PFSK-1 (cell line): Measurements from ENCODE around the gene SLC15A5.

ENCODE experiments used
- FOXP2 ChIP-seq: optimal IDR thresholded peaks from 2 replicates; pipeline ENCODE3; 2011; ENCODE audit warnings: borderline replicate concordance, control low read depth, inconsistent platforms; ENCODE audit not compliant: insufficient read depth; ENCODE audit errors: extremely low read length, extremely low read depth
- POLR2AphosphoS5 ChIP-seq: IDR thresholded peaks from 2 replicates; pipeline ENCODE4 v1.6.1; 2012; ENCODE audit warnings: low read depth, mild to moderate bottlenecking, control low read depth, low read length, moderate library complexity
- SIN3A ChIP-seq: IDR thresholded peaks from 2 replicates; pipeline ENCODE4 v1.6.1; 2012; ENCODE audit warnings: mild to moderate bottlenecking, low read length, moderate library complexity, borderline replicate concordance; ENCODE audit not compliant: insufficient read depth
- TAF1 ChIP-seq: IDR thresholded peaks from 2 replicates; pipeline ENCODE4 v1.6.1; 2012; ENCODE audit warnings: low read length, control low read depth, borderline replicate concordance; ENCODE audit not compliant: insufficient read depth
- TF ChIP-seq, protein P1 (sequence below), 2 experiments: IDR thresholded peaks; 2 replicates each; pipeline versions ENCODE4 v1.6.1 to v1.8.0; 2011 to 2012; ENCODE audit warnings: low read depth in 2 of 2, low read length in 2 of 2, control low read depth in 1 of 2, inconsistent platforms in 1 of 2, mild to moderate bottlenecking in 1 of 2, moderate library complexity in 1 of 2; ENCODE audit not compliant: insufficient read depth in 1 of 2

The SLC15A5 gene

GRCh38 chr12:16166563-16167470 lies 110.7 kb downstream of the SLC15A5 start:
- TF ChIP-seq, protein P1, sequence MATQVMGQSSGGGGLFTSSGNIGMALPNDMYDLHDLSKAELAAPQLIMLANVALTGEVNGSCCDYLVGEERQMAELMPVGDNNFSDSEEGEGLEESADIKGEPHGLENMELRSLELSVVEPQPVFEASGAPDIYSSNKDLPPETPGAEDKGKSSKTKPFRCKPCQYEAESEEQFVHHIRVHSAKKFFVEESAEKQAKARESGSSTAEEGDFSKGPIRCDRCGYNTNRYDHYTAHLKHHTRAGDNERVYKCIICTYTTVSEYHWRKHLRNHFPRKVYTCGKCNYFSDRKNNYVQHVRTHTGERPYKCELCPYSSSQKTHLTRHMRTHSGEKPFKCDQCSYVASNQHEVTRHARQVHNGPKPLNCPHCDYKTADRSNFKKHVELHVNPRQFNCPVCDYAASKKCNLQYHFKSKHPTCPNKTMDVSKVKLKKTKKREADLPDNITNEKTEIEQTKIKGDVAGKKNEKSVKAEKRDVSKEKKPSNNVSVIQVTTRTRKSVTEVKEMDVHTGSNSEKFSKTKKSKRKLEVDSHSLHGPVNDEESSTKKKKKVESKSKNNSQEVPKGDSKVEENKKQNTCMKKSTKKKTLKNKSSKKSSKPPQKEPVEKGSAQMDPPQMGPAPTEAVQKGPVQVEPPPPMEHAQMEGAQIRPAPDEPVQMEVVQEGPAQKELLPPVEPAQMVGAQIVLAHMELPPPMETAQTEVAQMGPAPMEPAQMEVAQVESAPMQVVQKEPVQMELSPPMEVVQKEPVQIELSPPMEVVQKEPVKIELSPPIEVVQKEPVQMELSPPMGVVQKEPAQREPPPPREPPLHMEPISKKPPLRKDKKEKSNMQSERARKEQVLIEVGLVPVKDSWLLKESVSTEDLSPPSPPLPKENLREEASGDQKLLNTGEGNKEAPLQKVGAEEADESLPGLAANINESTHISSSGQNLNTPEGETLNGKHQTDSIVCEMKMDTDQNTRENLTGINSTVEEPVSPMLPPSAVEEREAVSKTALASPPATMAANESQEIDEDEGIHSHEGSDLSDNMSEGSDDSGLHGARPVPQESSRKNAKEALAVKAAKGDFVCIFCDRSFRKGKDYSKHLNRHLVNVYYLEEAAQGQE (IDR thresholded peaks at IDR 0.05; ENCODE audit: insufficient read depth in 1 of 2, low read depth in 2 of 2, low read length in 2 of 2): no peak
- TF ChIP-seq POLR2AphosphoS5: no peak
- TF ChIP-seq SIN3A: no peak
- no peak for TF ChIP-seq TAF1
- TF ChIP-seq FOXP2: no peak

DNA sequence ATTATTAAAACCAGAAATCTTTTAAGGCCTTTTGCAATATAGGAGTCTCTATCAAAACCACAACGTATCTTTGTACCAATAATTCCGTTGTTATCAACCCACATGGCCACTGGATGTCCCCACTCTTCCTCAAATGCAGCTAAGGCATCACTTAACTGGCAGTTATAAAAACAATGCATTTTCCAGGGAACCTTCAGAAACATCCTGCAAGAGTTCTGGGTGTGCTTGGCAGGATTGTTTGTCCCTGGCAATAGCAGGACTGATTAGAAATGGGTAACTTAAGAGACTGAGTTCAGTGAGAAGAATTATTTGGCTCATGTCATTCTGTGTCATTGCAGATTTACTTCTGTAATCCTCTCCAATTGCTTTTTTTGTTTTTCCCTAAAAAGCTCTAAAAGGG lies 112.0 kb downstream of the SLC15A5 start:
- TF ChIP-seq SIN3A (no peak), POLR2AphosphoS5 (no peak), FOXP2 (no peak), TAF1 (no peak)
- TF ChIP-seq, protein P1 (IDR thresholded peaks at IDR 0.05; ENCODE audit: insufficient read depth in 1 of 2, low read depth in 2 of 2, low read length in 2 of 2): no peak

- TF ChIP-seq SIN3A: no peak
- TF ChIP-seq TAF1: no peak
- TF ChIP-seq, protein P1 (IDR thresholded peaks at IDR 0.05; ENCODE audit: insufficient read depth in 1 of 2, low read depth in 2 of 2, low read length in 2 of 2): no peak
- no peak for TF ChIP-seq FOXP2
- no peak for TF ChIP-seq POLR2AphosphoS5
Observed at GRCh38 chr12:16163901-16164300, 113.6 kb downstream of the SLC15A5 start.

DNA sequence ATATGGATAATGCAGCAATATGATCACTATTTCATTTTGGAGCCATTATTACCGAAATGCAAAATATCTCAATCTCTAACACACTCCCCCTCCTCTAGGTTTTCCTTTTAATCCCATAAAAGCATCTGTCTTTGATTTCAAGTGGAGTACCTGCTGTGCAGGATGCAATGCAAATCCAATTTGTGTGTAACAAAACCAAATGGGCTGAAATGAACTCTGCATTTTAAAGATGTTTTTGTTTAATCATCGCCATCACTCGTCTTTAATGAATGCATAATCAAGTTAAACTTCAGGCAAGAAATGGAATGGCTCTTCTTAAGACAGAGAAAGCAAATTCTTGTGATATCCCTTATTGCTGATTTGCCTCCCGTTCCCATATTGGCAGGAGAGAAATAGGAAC lies 114.3 kb downstream of the SLC15A5 start:
- TF ChIP-seq SIN3A: no peak
- no peak for TF ChIP-seq FOXP2
- TF ChIP-seq TAF1: no peak
- TF ChIP-seq POLR2AphosphoS5: no peak
- TF ChIP-seq, protein P1 (IDR thresholded peaks at IDR 0.05; ENCODE audit: insufficient read depth in 1 of 2, low read depth in 2 of 2, low read length in 2 of 2): no peak
